Prostate gland (tissue), 2 donors: ENCODE data around the gene CSTF2. TPM values are rescaled to one million over a fixed set of nuclear protein-coding genes. Genes with fewer than 3 reads are reported as not detected.
"Not testable (repeated sequence)": the region's sequence is repeated elsewhere in the genome, so short reads cannot be mapped to it uniquely, and the experiment has no call there.

Experiments
- DNase-seq: peaks from one replicate; pipeline ENCODE4 v3.0.0-alpha.2; 2019; ENCODE audit warnings: low spot score
- H3K27ac ChIP-seq, 2 donors: fragments of 200-600 bp; sonication (generic); 2 replicates each; pipeline ENCODE4 v1.5.1; 2017 to 2019
- H3K27me3 ChIP-seq: fragments of 200-600 bp; sonication (generic); replicated peaks from 2 replicates; pipeline ENCODE4 v1.5.1; 2019; ENCODE audit not compliant: insufficient read depth
- H3K36me3 ChIP-seq, 2 donors: fragments of 200-600 bp; sonication (generic); 1 replicate in 1 of 2; 2 replicates in 1 of 2; pipeline versions ENCODE4 v1.5.1 to v1.8.1; 2017 to 2019
- H3K4me1 ChIP-seq: fragments of 200-600 bp; sonication (generic); replicated peaks from 2 replicates; pipeline ENCODE4 v1.5.1; 2019
- H3K4me3 ChIP-seq, 2 donors: fragments of 200-600 bp; sonication (generic); 2 replicates each; pipeline ENCODE4 v1.5.1; 2017 to 2019
- H3K9me3 ChIP-seq: fragments of 200-600 bp; sonication (generic); 2 replicates; pipeline ENCODE4 v1.5.1; 2017
- CTCF ChIP-seq, 4 experiments: fragments of 200-600 bp in 2 of 4; fragments of 450-650 bp in 2 of 4; sonication (generic) in 2 of 4; IDR thresholded peaks; 1 replicate in 3 of 4; 2 replicates in 1 of 4; pipeline ENCODE4 v1.5.1; 2016 to 2019; ENCODE audit warnings: antibody characterized with exemption in 4 of 4, mild to moderate bottlenecking in 2 of 4, moderate library complexity in 2 of 4
- POLR2A ChIP-seq: fragments of 450-650 bp; IDR thresholded peaks from one replicate; pipeline ENCODE4 v1.6.1; 2016; ENCODE audit warnings: antibody characterized with exemption, mild to moderate bottlenecking
- POLR2AphosphoS5 ChIP-seq: sonication (generic); formaldehyde crosslinking; IDR thresholded peaks from one replicate; pipeline ENCODE4 v1.6.1; 2017; ENCODE audit warnings: antibody characterized with exemption
- WGBS: methylation state at CpG from one replicate; pipeline ENCODE4 v1.1.5; 2018; 5-methylcytosine and 5-hydroxymethylcytosine counted together
- intact Hi-C: fragments of 100-400 bp; cut with DNase I; formaldehyde crosslinking; loops from one replicate; pipeline ENCODE4 v1.14.2; 2022
- total RNA-seq, 2 donors: library from RNA; depleted of rRNA; stranded (reverse); fragments of >200 nt; gene quantifications; one replicate each; pipeline ENCODE4 v1.1.0, GENCODE V29; 2016

CSTF2 gene
- total RNA-seq, 2 donors from 2014 or later = 13.5 to 38.2 TPM

DNA sequence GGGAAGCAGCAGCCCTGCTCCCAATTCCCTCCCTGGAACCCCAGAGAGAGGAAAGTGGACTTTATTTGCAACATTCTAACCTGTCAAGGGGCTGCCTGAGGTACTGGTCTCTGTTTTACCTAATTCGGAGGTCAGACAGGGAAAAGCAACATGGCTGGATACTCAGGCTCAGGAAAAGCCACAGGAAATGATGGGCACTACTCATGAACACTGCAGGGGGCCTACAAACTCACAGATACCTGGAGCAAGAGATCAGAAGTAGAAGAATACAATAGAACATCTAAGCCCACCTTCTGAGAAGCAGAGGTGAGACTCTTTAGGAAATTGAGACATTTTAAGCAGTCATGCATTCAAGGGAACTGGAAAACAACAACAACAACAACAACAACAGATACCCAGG lies 15.4 kb upstream of the CSTF2 start:
- H3K36me3 ChIP-seq = no peaks in the 10 kb centered on the region
- H3K4me1 ChIP-seq = no peaks in the 10 kb centered on the region
- H3K27ac ChIP-seq = no peak overlapping the region
- WGBS = 100% methylated on average over 1 of the region's 1 CpG
- H3K9me3 ChIP-seq = no peaks in the 10 kb centered on the region
- no peak overlapping the region for H3K4me3 ChIP-seq
- TF ChIP-seq POLR2A (no peak), CTCF (IDR thresholded peaks at IDR 0.05) (no peak), POLR2AphosphoS5 (no peak)
- no peaks in the 10 kb centered on the region for H3K27me3 ChIP-seq
- DNase-seq = no peak
- intact Hi-C loops = no loop called here

DNA sequence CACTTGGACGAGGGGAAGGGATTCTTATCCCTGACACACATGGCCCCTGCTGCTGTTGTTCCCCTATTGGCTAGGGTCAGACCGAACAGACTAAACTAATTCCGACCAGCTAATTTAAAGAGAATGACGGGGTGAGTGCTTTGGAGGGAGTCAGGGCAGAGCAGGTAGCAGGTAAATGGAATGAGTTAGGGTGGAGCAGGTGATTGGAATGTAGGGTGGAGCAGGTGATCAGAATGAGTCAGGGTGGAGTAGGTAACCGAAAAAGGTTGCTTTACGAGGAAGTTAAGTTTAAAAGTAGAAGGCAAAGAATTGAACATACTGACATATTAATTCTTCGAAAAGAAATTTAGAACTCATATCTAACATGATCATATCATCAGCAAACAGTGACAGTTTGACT lies 11.9 kb upstream of the CSTF2 start:
- H3K9me3 ChIP-seq, H3K4me3 ChIP-seq, DNase-seq, H3K4me1 ChIP-seq, intact Hi-C loops, H3K36me3 ChIP-seq, H3K27ac ChIP-seq, H3K27me3 ChIP-seq: not testable (repeated sequence)
- WGBS = 88% methylated on average over 7 of the region's 7 CpGs

DNA sequence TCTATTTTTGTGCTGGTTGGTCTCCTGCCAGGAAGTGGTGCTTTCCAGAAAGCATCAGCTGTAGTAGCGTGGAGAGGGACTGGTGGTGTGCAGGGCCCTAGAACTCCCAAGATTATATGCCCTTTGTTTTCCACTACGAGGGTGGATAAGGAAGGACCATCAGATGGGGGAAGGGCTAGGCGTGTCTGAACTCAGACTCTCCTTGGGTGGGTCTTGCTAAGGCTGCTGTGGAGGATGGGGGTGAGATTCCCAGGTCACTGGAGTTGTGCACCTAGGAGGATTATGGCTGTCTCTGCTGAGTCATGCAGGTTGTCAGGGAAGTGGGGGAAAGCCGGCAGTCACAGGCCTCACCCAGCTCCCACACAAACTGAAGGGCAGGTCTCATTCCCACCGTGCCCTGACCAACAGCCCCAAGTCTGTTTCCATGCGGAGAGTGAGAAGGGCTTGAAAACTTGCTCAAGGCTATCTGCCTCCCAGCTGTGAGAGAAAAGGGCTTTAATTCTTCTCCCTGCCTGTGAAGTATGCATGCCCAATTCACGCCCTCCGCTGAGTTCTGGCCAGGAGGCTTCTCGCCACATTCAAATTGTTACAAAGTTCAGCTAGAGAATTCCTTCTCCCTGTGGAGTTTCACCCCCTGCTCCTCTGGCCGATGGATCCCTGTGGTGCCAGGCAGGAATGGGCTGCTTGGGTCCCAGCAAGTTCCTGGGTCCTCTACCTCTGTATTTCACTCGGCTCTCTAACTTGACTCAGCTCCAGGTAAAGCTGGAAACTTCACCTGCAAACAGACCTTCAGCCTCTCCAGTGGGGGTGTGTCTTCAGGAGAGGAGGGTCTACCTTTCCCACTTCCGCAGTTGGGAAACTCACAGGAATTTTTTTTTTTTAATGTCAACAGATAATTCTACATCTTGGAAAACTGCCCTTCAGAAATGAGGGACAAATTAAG lies 7.7 kb upstream of the CSTF2 start:
- Histone ChIP-seq H3K4me3 (no peak overlapping the region), H3K27ac (no peak overlapping the region), H3K4me1 (no peaks in the 10 kb centered on the region), H3K36me3 (no peaks in the 10 kb centered on the region), H3K9me3 (no peaks in the 10 kb centered on the region), H3K27me3 (no peaks in the 10 kb centered on the region)
- DNase-seq = no peak
- TF ChIP-seq POLR2A = no peak
- no peak for TF ChIP-seq POLR2AphosphoS5
- TF ChIP-seq CTCF (IDR thresholded peaks at IDR 0.05) = no peak
- whole genome bisulfite sequencing = 25% methylated on average over 12 of the region's 12 CpGs
- intact Hi-C loops = no loop called here

- intact Hi-C loops = no loop called here
- H3K36me3 ChIP-seq = no peaks in the 10 kb centered on the region
- no peaks in the 10 kb centered on the region for H3K4me1 ChIP-seq
- H3K9me3 ChIP-seq = no peaks in the 10 kb centered on the region
- DNase-seq = no peak
- no peak overlapping the region for H3K27ac ChIP-seq
- 53% methylated on average over 2 of the region's 2 CpGs for WGBS
- H3K27me3 ChIP-seq = no peaks in the 10 kb centered on the region
- H3K4me3 ChIP-seq = no peak overlapping the region
- no peak for TF ChIP-seq POLR2A
- no peak for TF ChIP-seq POLR2AphosphoS5
- no peak for TF ChIP-seq CTCF (IDR thresholded peaks at IDR 0.05)
Measured at GRCh38 chrX:100817340-100817739, 2.9 kb upstream of the CSTF2 start.

DNA sequence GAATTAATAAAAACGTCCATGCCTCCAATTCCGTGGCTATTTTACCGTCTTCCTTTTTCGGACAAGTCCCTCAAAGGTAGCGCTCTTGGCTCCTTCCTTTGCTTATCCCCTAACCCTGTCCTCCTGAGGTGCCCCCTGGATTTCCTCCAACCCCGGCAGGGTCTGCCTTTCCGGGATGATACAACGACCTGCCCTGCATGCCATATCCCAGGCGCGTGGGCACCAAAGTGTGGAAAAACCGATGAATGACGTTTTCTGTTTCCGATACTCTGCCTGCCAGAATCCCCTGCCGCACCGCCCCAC lies 706 bp upstream of the CSTF2 start:
- no peak for DNase-seq
- H3K9me3 ChIP-seq = no peaks in the 10 kb centered on the region
- no peaks in the 10 kb centered on the region for H3K27me3 ChIP-seq
- intact Hi-C loops = no loop called here
- H3K4me3 ChIP-seq = peak overlapping the region; percentile 39
- TF ChIP-seq POLR2AphosphoS5 (no peak), CTCF (IDR thresholded peaks at IDR 0.05) (no peak), POLR2A (no peak)
- WGBS = 11% methylated on average over 15 of the region's 15 CpGs
- H3K4me1 ChIP-seq = no peaks in the 10 kb centered on the region
- peak overlapping the region in 1 of 2 donors; percentile 54 for H3K27ac ChIP-seq
- no peaks in the 10 kb centered on the region for H3K36me3 ChIP-seq
